Endodermal cell (in vitro differentiated cells): ENCODE results near the gene GARIN5B. TPM values are rescaled to one million over a fixed set of nuclear protein-coding genes. Genes with fewer than 3 reads are reported as not detected.

ENCODE experiments used
- DNase-seq: peaks from one replicate; pipeline ENCODE4 v3.0.0-alpha.2; 2017
- H3K27ac ChIP-seq: 2 replicates; pipeline ENCODE4 v1.5.1; 2013; ENCODE audit warnings: mild to moderate bottlenecking, low read depth, low read length, moderate library complexity
- H3K27me3 ChIP-seq: 2 replicates; pipeline ENCODE4 v1.6.1; 2013; ENCODE audit warnings: mild to moderate bottlenecking, low read length, moderate library complexity; ENCODE audit not compliant: insufficient read depth, control insufficient read depth, poor library complexity, severe bottlenecking
- H3K36me3 ChIP-seq: 2 replicates; pipeline ENCODE4 v1.7.0; 2013; ENCODE audit warnings: mild to moderate bottlenecking, low read length, moderate library complexity; ENCODE audit not compliant: control insufficient read depth, insufficient read depth
- H3K4me1 ChIP-seq: one replicate; pipeline ENCODE4 v1.7.0; 2013; ENCODE audit warnings: low read length; ENCODE audit not compliant: control insufficient read depth, insufficient read depth
- H3K4me3 ChIP-seq: 2 replicates; pipeline ENCODE4 v1.5.1; 2013; ENCODE audit warnings: mild to moderate bottlenecking, low read length, moderate library complexity
- H3K9ac ChIP-seq: 2 replicates; pipeline ENCODE4 v1.6.1; 2013; ENCODE audit warnings: mild to moderate bottlenecking, low read length, moderate library complexity; ENCODE audit not compliant: poor library complexity, severe bottlenecking; ENCODE audit errors: extremely low read depth
- H3K9me3 ChIP-seq: 2 replicates; pipeline ENCODE4 v1.6.1; 2013; ENCODE audit warnings: mild to moderate bottlenecking, low read length, moderate library complexity; ENCODE audit not compliant: control insufficient read depth
- H3K27ac Mint-ChIP-seq: 2 replicates; pipeline ENCODE4 v1.8.0; 2020; ENCODE audit warnings: mixed read lengths
- H3K27me3 Mint-ChIP-seq: 2 replicates; pipeline ENCODE4 v1.8.0; 2021; ENCODE audit warnings: mild to moderate bottlenecking, mixed read lengths; ENCODE audit not compliant: insufficient read depth
- H3K36me3 Mint-ChIP-seq: 2 replicates; pipeline ENCODE4 v1.8.0; 2020; ENCODE audit warnings: low read depth, mixed read lengths
- H3K4me1 Mint-ChIP-seq: 2 replicates; pipeline ENCODE4 v1.8.0; 2020; ENCODE audit warnings: mixed read lengths
- H3K4me3 Mint-ChIP-seq: 2 replicates; pipeline ENCODE4 v1.8.0; 2020; ENCODE audit warnings: mild to moderate bottlenecking, moderate library complexity, mixed read lengths
- H3K9me3 Mint-ChIP-seq: 2 replicates; pipeline ENCODE4 v1.8.0; 2020; ENCODE audit warnings: mild to moderate bottlenecking, mixed read lengths
- WGBS, 2 experiments: methylation state at CpG; one replicate each; pipeline versions ENCODE4 v1.1.5 to v1.1.7; 2013; ENCODE audit warnings: missing lambda C conversion rate in 2 of 2, mixed read lengths in 1 of 2; ENCODE audit not compliant: insufficient coverage in 1 of 2, insufficient read length in 1 of 2; 5-methylcytosine and 5-hydroxymethylcytosine counted together
- total RNA-seq, 2 donors: library from RNA; stranded (reverse); fragmentation: NEBNext Ultra II Directional in 1 of 2; extraction: Animal tissue kit (Norgen Biotek cat#: 25700) in 1 of 2; gene quantifications; 2 replicates in 1 of 2; 3 replicates in 1 of 2; pipeline ENCODE4 v1.2.1, GENCODE V29; 2021
- TF ChIP-seq, protein P1 (sequence below): fragments of 200-600 bp; sonication (generic); conservative IDR thresholded peaks from 2 replicates; pipeline ENCODE4 v1.5.0; 2021; ENCODE audit warnings: antibody characterized with exemption, mild to moderate bottlenecking

GARIN5B gene
- total RNA-seq, 2 donors from 2014 or later = 0.09 to 0.11 TPM

DNA sequence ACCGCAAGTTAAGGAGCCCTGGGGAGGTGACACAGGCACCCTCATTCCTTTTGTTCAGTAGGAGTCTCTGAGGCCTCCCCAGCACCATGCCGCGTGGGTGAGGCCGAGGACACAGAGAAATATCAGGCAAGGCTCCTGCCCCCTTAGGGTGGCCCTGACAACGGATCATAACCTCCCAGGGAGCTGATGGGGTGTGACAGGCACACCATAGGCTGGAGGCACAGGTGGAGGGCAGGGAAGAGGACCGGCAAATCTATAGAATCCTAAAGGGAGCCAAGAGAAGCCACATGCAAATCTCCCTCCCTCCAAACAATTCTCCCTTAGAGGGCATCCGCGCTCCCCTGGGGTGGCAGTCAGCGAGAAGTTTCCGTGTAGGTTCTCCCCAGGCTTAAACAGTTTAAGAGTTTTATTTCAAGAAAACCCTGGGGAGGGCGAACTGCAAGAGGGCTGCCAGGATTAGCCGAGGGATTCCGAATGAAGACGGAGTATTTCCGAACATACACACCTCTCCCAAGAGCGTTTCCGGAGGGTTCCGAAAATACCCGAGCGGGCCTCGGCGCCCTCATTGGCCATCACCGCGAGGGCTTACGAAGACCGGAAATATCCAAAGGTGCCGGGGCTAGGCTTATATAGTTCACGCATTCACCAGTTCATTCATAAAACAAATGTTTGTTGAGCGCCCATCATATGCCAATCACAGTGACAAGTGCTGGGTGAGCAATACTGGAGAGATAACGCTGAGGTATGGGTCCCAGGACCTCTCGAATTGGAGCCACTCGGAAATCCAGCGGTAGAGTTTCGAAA is 22.1 kb upstream of the GARIN5B start:
- Mint-ChIP-seq H3K9me3 (no peaks in the 10 kb centered on the region), H3K36me3 (peaks cover 41% of the 10 kb centered on the region), H3K4me1 (peaks cover 36% of the 10 kb centered on the region), H3K27me3 (peaks cover 18% of the 10 kb centered on the region), H3K27ac (peak overlapping the region; percentile 97), H3K4me3 (peak overlapping the region; percentile 98)
- Histone ChIP-seq H3K36me3 (peaks cover 38% of the 10 kb centered on the region), H3K4me3 (peak overlapping the region; percentile 99), H3K9ac (peak overlapping the region; percentile 88), H3K27me3 (no peaks in the 10 kb centered on the region), H3K9me3 (peaks cover 3% of the 10 kb centered on the region), H3K4me1 (peaks cover 21% of the 10 kb centered on the region), H3K27ac (peak overlapping the region; percentile 74)
- WGBS, 2 experiments = 7 to 10% methylated on average over 26 to 34 of the region's 34 CpGs
- DNase-seq = peak; percentile 99
- TF ChIP-seq, protein P1, sequence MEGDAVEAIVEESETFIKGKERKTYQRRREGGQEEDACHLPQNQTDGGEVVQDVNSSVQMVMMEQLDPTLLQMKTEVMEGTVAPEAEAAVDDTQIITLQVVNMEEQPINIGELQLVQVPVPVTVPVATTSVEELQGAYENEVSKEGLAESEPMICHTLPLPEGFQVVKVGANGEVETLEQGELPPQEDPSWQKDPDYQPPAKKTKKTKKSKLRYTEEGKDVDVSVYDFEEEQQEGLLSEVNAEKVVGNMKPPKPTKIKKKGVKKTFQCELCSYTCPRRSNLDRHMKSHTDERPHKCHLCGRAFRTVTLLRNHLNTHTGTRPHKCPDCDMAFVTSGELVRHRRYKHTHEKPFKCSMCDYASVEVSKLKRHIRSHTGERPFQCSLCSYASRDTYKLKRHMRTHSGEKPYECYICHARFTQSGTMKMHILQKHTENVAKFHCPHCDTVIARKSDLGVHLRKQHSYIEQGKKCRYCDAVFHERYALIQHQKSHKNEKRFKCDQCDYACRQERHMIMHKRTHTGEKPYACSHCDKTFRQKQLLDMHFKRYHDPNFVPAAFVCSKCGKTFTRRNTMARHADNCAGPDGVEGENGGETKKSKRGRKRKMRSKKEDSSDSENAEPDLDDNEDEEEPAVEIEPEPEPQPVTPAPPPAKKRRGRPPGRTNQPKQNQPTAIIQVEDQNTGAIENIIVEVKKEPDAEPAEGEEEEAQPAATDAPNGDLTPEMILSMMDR = no peak

DNA sequence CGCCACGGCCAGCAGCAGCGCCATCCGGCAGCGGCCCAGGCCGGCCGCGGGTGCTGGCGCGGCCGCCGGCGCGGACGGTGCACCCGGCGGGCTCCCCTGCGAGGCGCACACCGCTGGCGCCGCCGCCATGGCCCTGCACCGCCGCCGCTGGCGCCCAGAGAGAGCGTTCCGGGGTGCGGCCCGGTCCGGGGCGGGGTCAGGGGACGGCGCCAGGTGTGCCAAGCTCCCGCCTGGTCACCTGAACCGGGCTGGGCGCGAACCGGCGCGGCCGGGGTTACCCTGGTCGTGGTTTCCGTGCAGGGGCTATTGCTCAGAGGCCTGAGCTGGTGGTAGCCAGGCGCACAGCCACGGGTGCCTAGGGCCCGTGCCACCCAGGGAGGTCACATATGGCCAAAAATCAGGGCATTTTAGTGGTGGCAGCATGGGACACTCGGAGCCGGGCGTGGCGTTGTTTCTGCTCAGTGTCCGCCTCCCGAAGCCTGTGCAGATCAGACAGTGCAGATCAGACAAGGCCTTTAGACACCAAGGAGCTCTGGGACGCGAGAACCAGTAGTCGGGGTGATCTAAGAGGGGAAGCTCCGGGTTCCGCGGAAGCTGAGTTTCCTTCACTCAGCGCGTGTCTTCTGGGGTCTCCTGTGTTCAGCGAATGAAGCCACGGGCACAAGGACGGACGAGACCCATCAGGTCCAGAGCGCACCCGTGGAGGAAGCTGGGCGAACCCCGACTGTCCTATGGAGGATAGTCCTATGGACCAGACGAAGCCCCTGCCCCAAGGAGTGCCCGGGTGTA is 21.3 kb upstream of the GARIN5B start, which contains the start of gene TMEM238:
TMEM238 (minus strand) TSS at position 162 of the 789 bp plus-strand sequence; CDS start at position 129, 33 bp downstream.
- 35 to 63% methylated on average over 37 to 72 of the region's 72 CpGs for WGBS, 2 experiments
- Mint-ChIP-seq H3K4me1 (peaks cover 29% of the 10 kb centered on the region), H3K4me3 (peak within 1 kb of the TSS; percentile 98), H3K27ac (peak within 1 kb of the TSS; percentile 97), H3K9me3 (no peaks in the 10 kb centered on the region), H3K27me3 (peaks cover 24% of the 10 kb centered on the region), H3K36me3 (peaks cover 35% of the 10 kb centered on the region)
- TF ChIP-seq, protein P1 = no peak
- H3K9me3 ChIP-seq = peaks cover 3% of the 10 kb centered on the region
- peaks cover 30% of the 10 kb centered on the region for H3K36me3 ChIP-seq
- peak within 1 kb of the TSS; percentile 99 for H3K4me3 ChIP-seq
- DNase-seq = peak; percentile 69
- H3K4me1 ChIP-seq = peaks cover 14% of the 10 kb centered on the region
- peak within 1 kb of the TSS; percentile 25 for H3K27ac ChIP-seq
- H3K27me3 ChIP-seq = no peaks in the 10 kb centered on the region
- H3K9ac ChIP-seq = peak within 1 kb of the TSS; percentile 88

DNA sequence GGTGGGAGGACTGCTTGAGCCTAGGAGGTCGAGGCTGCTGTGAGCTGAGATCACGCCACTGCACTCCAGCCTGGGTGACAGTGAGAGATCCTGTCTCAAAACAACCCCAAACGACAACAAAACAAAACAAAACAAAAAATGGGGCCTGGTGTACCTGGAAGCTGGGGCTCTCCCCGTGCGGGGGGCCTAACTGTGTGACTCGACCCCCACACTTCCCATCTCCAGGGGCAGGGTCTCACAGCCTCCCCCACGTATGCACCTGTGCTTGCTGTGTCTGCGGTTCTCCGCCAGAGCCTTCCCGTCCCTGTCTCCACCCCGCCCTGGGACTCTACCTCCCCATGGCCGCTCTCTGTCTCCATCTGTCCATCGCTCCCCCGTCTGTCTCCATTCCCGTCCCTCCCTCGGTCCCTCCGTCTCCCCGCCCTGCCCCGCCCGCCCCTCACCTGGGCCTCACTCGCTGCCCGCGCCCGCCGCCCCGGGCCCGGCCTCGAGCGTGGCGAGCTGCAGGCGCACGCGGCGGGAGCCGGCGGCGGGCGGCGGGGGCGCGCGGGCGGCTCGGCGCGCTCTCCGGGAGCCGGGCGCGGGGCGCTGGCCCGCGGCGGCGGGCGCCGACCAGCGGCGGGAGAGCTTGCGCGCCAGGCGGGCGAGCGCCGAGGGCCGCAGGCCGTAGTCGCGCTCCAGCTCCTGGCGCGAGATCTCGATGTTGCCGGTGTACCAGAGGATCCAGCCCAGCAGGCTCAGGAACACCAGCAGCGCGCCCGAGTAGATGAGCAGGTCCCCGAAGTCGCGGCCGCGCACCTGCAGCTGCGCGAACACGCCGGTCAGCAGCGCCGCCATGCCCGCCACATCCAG is 20.4 kb upstream of the GARIN5B start:
- Histone ChIP-seq H3K4me3 (peak overlapping the region; percentile 73), H3K36me3 (peaks cover 22% of the 10 kb centered on the region), H3K9me3 (peaks cover 3% of the 10 kb centered on the region), H3K9ac (no peak overlapping the region), H3K4me1 (peaks cover 13% of the 10 kb centered on the region), H3K27me3 (no peaks in the 10 kb centered on the region), H3K27ac (no peak overlapping the region)
- WGBS, 2 experiments = 6 to 17% methylated on average over 26 to 88 of the region's 88 CpGs
- Mint-ChIP-seq H3K4me3 (peak overlapping the region; percentile 98), H3K4me1 (peaks cover 26% of the 10 kb centered on the region), H3K27ac (peak overlapping the region; percentile 70), H3K9me3 (no peaks in the 10 kb centered on the region), H3K36me3 (peaks cover 28% of the 10 kb centered on the region), H3K27me3 (peaks cover 32% of the 10 kb centered on the region)
- DNase-seq = peak; percentile 85
- TF ChIP-seq, protein P1 = no peak
